NT2/D1 (cell line): ENCODE measurements around the gene RAI1.

Experiments used
- SUZ12 ChIP-seq: IDR thresholded peaks from 2 replicates; pipeline ENCODE4 v1.6.1; 2011; ENCODE audit not compliant: insufficient read length, insufficient read depth; ENCODE audit errors: extremely low read depth
- YY1 ChIP-seq: IDR thresholded peaks from 2 replicates; pipeline ENCODE4 v1.6.1; 2011; ENCODE audit not compliant: insufficient read length, insufficient read depth
- ZNF274 ChIP-seq: IDR thresholded peaks from 2 replicates; pipeline ENCODE4 v1.6.1; 2011; ENCODE audit warnings: mild to moderate bottlenecking, low read depth, low read length

DNA sequence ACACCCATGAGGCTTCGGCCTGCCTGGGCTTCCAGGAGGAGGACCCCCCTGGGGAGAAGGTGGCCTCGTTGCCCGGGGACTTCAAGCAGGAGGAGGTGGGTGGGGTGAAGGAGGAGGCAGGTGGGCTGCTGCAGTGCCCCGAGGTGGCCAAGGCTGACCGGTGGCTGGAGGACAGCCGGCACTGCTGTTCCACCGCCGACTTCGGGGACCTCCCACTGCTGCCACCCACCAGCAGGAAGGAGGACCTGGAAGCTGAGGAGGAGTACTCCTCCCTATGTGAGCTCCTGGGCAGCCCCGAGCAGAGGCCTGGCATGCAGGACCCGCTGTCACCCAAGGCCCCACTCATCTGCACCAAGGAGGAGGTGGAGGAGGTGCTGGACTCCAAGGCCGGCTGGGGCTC, 114.0 kb downstream of the RAI1 start:
- no peak for TF ChIP-seq ZNF274
- TF ChIP-seq YY1: no peak
- no peak for TF ChIP-seq SUZ12
